ENCODE results near the gene SGCD. TPM values are rescaled to one million over a fixed set of nuclear protein-coding genes. Genes with fewer than 3 reads are reported as not detected.
A peak's percentile ranks its signal among the peaks of the same experiment; 100 is the strongest.

Gene SGCD
- polyA plus RNA-seq, 1 of the 3 experiments (the other 2 are of a cell fraction) = 0.87 TPM

GRCh38 chr5:156693113-156693512 is 366.1 kb downstream of the SGCD start:
- peak overlapping the region in 1 of 2 experiments; percentile 88; a peak in 1 of 4 replicates for H3K27ac ChIP-seq (ENCODE audit: low read depth in 2 of 2, low read length in 1 of 2)
- H3F3A ChIP-seq (replicated peaks; ENCODE audit: insufficient read depth) = no peaks in the 10 kb centered on the region
- H3K27me3 ChIP-seq (ENCODE audit: insufficient read depth) = no peaks in the 10 kb centered on the region
- H3K9me3 ChIP-seq = no peaks in the 10 kb centered on the region
- H2AFZ ChIP-seq (ENCODE audit: low read depth) = no peak overlapping the region
- no peaks in the 10 kb centered on the region for H3K36me3 ChIP-seq (replicated peaks in 1 of 2; ENCODE audit: control insufficient read depth in 1 of 2, insufficient read depth in 2 of 2, low read length in 1 of 2)
- H4K20me1 ChIP-seq (ENCODE audit: insufficient read depth) = no peaks in the 10 kb centered on the region
- H3K9me2 ChIP-seq = no peaks in the 10 kb centered on the region
- TF ChIP-seq RXRA (IDR thresholded peaks at IDR 0.05; ENCODE audit: borderline replicate concordance, low read depth) (no peak), NFIC (IDR thresholded peaks at IDR 0.05; ENCODE audit: borderline replicate concordance) (no peak), FOXM1 (IDR thresholded peaks at IDR 0.05; ENCODE audit: low read depth) (no peak), REST (IDR thresholded peaks at IDR 0.05; ENCODE audit: low read depth, low read length) (no peak), USF2 (IDR thresholded peaks at IDR 0.05; ENCODE audit: borderline replicate concordance, low read depth, low read length) (no peak), IRF3 (IDR thresholded peaks at IDR 0.05; ENCODE audit: low read depth, low read length) (no peak), USF1 (IDR thresholded peaks at IDR 0.05; ENCODE audit: borderline replicate concordance, low read depth) (no peak), SIN3A (IDR thresholded peaks at IDR 0.05; ENCODE audit: borderline replicate concordance, low read depth, low read length) (no peak), GATA2 (CRISPR knock-in tag; IDR thresholded peaks at IDR 0.05) (no peak), POLR2AphosphoS5 (IDR thresholded peaks at IDR 0.05; ENCODE audit: low read depth, low read length) (no peak)
- H3K9ac ChIP-seq = no peak overlapping the region
- H3K79me2 ChIP-seq (ENCODE audit: insufficient read depth) = no peaks in the 10 kb centered on the region
- H3K4me2 ChIP-seq = no peak overlapping the region
- CTCF ChIA-PET = no interaction called here
- POLR2A ChIA-PET = no interaction called here
- H3K4me1 ChIP-seq (ENCODE audit: control insufficient read depth in 1 of 2, insufficient read depth in 2 of 2, low read depth in 1 of 2, low read length in 1 of 2) = peaks cover 0 to 8% of the 10 kb centered on the region in 2 experiments; a peak in 2 of 4 replicates
- DNase-seq = no peak
- WGBS (ENCODE audit: low lambda C conversion rate) = 11% methylated on average over 1 of the region's 1 CpG
- H3K4me3 ChIP-seq (ENCODE audit: low read depth in 2 of 2, low read length in 1 of 2) = no peak overlapping the region

- Histone ChIP-seq H3K36me3 (replicated peaks in 1 of 2; ENCODE audit: control insufficient read depth in 1 of 2, insufficient read depth in 2 of 2, low read length in 1 of 2) (no peaks in the 10 kb centered on the region), H3K4me1 (ENCODE audit: control insufficient read depth in 1 of 2, insufficient read depth in 2 of 2, low read depth in 1 of 2, low read length in 1 of 2) (peaks cover 0 to 12% of the 10 kb centered on the region in 2 experiments; a peak in 2 of 4 replicates), H3K4me2 (no peak overlapping the region), H3K27ac (ENCODE audit: low read depth in 2 of 2, low read length in 1 of 2) (peak overlapping the region in 1 of 2 experiments; percentile 88; a peak in 2 of 4 replicates), H3K9me2 (no peaks in the 10 kb centered on the region), H3K79me2 (ENCODE audit: insufficient read depth) (no peaks in the 10 kb centered on the region), H3K9me3 (no peaks in the 10 kb centered on the region), H3K27me3 (ENCODE audit: insufficient read depth) (no peaks in the 10 kb centered on the region), H3F3A (replicated peaks; ENCODE audit: insufficient read depth) (no peaks in the 10 kb centered on the region), H3K4me3 (ENCODE audit: low read depth in 2 of 2, low read length in 1 of 2) (no peak overlapping the region), H3K9ac (no peak overlapping the region), H2AFZ (ENCODE audit: low read depth) (no peak overlapping the region), H4K20me1 (ENCODE audit: insufficient read depth) (no peaks in the 10 kb centered on the region)
- DNase-seq = peak; percentile 5
- POLR2A ChIA-PET = no interaction called here
- 17% methylated on average over 2 of the region's 2 CpGs for WGBS (ENCODE audit: low lambda C conversion rate)
- CTCF ChIA-PET = no interaction called here
- no peak for TF ChIP-seq FOXM1 (IDR thresholded peaks at IDR 0.05; ENCODE audit: low read depth)
- no peak for TF ChIP-seq USF2 (IDR thresholded peaks at IDR 0.05; ENCODE audit: borderline replicate concordance, low read depth, low read length)
- TF ChIP-seq ZBTB33 (IDR thresholded peaks at IDR 0.05; ENCODE audit: borderline replicate concordance, low read depth) = no peak
- no peak for TF ChIP-seq TAF1 (IDR thresholded peaks at IDR 0.05; ENCODE audit: borderline replicate concordance, low read depth, low read length)
- TF ChIP-seq NRF1 (IDR thresholded peaks at IDR 0.05; ENCODE audit: low read depth, low read length) = no peak
- TF ChIP-seq RCOR1 (IDR thresholded peaks at IDR 0.05; ENCODE audit: low read length) = peak; percentile 22; the same call in 1 of the 2 replicates
- TF ChIP-seq TCF12 (IDR thresholded peaks at IDR 0.05) = no peak
Measured at GRCh38 chr5:156694598-156694997, 367.6 kb downstream of the SGCD start.

Measured in SK-N-SH (cell line).